Measurements from ENCODE around the gene PTN. TPM values are rescaled to one million over a fixed set of nuclear protein-coding genes. Genes with fewer than 3 reads are reported as not detected.
"Not testable (repeated sequence)": the region's sequence is repeated elsewhere in the genome, so short reads cannot be mapped to it uniquely, and the experiment has no call there.

Gene PTN
- total RNA-seq, 6 experiments from 2014 or later = 2.2 to 9.6 (median 8.0) TPM

DNA sequence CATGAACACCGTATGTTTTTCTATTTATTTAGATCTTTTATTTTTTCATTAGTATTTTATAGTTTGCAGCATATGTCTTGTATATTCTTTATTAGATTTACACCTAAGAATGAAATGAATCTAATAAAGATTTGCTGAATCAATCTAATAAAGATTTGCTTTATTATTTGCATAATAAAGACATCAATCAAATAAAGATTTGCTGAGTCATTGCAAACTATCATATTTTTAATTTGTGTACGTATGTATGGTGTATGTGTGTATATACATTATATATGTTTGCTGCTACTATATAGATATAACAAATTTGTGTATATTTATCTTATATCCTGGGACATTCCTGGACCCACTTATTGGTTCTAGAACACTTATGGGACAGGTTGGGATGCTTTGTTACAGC, 147.5 kb downstream of the PTN start:
- TF ChIP-seq, protein P1, sequence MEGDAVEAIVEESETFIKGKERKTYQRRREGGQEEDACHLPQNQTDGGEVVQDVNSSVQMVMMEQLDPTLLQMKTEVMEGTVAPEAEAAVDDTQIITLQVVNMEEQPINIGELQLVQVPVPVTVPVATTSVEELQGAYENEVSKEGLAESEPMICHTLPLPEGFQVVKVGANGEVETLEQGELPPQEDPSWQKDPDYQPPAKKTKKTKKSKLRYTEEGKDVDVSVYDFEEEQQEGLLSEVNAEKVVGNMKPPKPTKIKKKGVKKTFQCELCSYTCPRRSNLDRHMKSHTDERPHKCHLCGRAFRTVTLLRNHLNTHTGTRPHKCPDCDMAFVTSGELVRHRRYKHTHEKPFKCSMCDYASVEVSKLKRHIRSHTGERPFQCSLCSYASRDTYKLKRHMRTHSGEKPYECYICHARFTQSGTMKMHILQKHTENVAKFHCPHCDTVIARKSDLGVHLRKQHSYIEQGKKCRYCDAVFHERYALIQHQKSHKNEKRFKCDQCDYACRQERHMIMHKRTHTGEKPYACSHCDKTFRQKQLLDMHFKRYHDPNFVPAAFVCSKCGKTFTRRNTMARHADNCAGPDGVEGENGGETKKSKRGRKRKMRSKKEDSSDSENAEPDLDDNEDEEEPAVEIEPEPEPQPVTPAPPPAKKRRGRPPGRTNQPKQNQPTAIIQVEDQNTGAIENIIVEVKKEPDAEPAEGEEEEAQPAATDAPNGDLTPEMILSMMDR (IDR thresholded peaks at IDR 0.05) = no peak
- H3K9me3 Mint-ChIP-seq = no peaks in the 10 kb centered on the region
- no peaks in the 10 kb centered on the region for H3K27me3 Mint-ChIP-seq (ENCODE audit: insufficient read depth)
- H3K4me3 Mint-ChIP-seq = no peak overlapping the region
- H3K27ac Mint-ChIP-seq = no peak overlapping the region
- no peaks in the 10 kb centered on the region; the same call in 1 of the 2 replicates for H3K4me1 Mint-ChIP-seq (ENCODE audit: low read depth)
- no peaks in the 10 kb centered on the region for H3K36me3 Mint-ChIP-seq (ENCODE audit: low read depth)
- no peak for DNase-seq

DNA sequence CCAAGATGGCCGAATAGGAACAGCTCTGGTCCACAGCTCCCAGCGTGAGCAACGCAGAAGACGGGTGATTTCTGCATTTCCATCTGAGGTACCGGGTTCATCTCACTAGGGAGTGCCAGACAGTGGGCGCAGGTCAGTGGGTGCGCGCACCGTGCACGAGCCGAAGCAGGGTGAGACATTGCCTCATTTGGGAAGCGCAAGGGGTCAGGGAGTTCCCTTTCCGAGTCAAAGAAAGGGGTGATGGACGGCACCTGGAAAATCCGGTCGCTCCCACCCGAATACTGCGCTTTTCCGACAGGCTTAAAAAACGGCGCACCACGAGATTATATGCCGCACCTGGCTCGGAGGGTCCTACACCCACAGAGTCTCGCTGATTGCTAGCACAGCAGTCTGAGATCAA, 161.9 kb downstream of the PTN start:
- not testable (repeated sequence) for H3K4me3 Mint-ChIP-seq; H3K27ac Mint-ChIP-seq; H3K36me3 Mint-ChIP-seq (ENCODE audit: low read depth); DNase-seq; H3K4me1 Mint-ChIP-seq (ENCODE audit: low read depth); H3K9me3 Mint-ChIP-seq; H3K27me3 Mint-ChIP-seq (ENCODE audit: insufficient read depth)

All from HFFc6 (cell line).